Stimulated activated CD4-positive, alpha-beta T cell treated with anti-CD3 and anti-CD28 coated beads, Interleukin-1b, Interleukin-23, amount 100 ng/mL, for 1 hour (primary cell): ENCODE data around the gene RHBDL1.
A peak's percentile ranks its signal among the peaks of the same experiment; 100 is the strongest.
"Not testable (repeated sequence)": the region's sequence is repeated elsewhere in the genome, so short reads cannot be mapped to it uniquely, and the experiment has no call there.

Experiments
- DNase-seq, 2 donors: peaks; one replicate each; pipeline ENCODE4 v3.0.0-alpha.2; 2020; ENCODE audit warnings: low read depth in 2 of 2

Gene RHBDL1

GRCh38 chr16:705431-706188 lies 30.1 kb downstream of the RHBDL1 start, which contains the start of gene FBXL16:
TSS of gene FBXL16 (minus strand) at chr16:705801. CDS start at chr16:697405, 8,396 bp downstream.
- no peak for DNase-seq

- no peak for DNase-seq
Observed at GRCh38 chr16:706189-707061, 31.0 kb downstream of the RHBDL1 start.

GRCh38 chr16:707062-707538 lies 31.6 kb downstream of the RHBDL1 start:
- DNase-seq, result no peak

- no peak for DNase-seq
Observed at GRCh38 chr16:708019-708418, 32.5 kb downstream of the RHBDL1 start.

GRCh38 chr16:708959-709358 lies 33.5 kb downstream of the RHBDL1 start:
- DNase-seq, result no peak

GRCh38 chr16:709566-710499 lies 34.4 kb downstream of the RHBDL1 start:
- no peak for DNase-seq

- DNase-seq, result no peak
Observed at GRCh38 chr16:710500-711075, 35.1 kb downstream of the RHBDL1 start.

GRCh38 chr16:711084-711483 lies 35.6 kb downstream of the RHBDL1 start:
- no peak for DNase-seq

- DNase-seq, result peak in 1 of 2 donors; percentile 74
Observed at GRCh38 chr16:711548-712320, 36.3 kb downstream of the RHBDL1 start.

GRCh38 chr16:712740-713250 lies 37.3 kb downstream of the RHBDL1 start:
- not testable (repeated sequence) for DNase-seq

- DNase-seq, result no peak
Observed at GRCh38 chr16:714079-714478, 38.6 kb downstream of the RHBDL1 start.

- peak; percentile 75 to 90 for DNase-seq
Observed at GRCh38 chr16:714558-715476, 39.3 kb downstream of the RHBDL1 start, which contains the start of gene METRN. TSS of gene METRN (plus strand) at chr16:715118. CDS start at chr16:715290, 172 bp downstream.

- DNase-seq, result no peak
Observed at GRCh38 chr16:715477-716199, 40.2 kb downstream of the RHBDL1 start.

- no peak for DNase-seq
Observed at GRCh38 chr16:716200-716568, 40.7 kb downstream of the RHBDL1 start.

GRCh38 chr16:716768-717325 lies 41.4 kb downstream of the RHBDL1 start:
- DNase-seq, result no peak

- no peak for DNase-seq
Observed at GRCh38 chr16:717450-718245, 42.2 kb downstream of the RHBDL1 start.

GRCh38 chr16:718389-718788 lies 42.9 kb downstream of the RHBDL1 start:
- DNase-seq, result no peak
